Karpas-422 (cell line): ENCODE measurements around the gene MEG3. TPM values are rescaled to one million over a fixed set of nuclear protein-coding genes. Genes with fewer than 3 reads are reported as not detected.

Source experiments
- DNase-seq: peaks from one replicate; pipeline ENCODE4 v3.0.0-alpha.2; 2015
- H2AFZ ChIP-seq: fragments of 200-600 bp; sonication (generic); 2 replicates; pipeline ENCODE4 v1.6.1; 2014; ENCODE audit warnings: antibody characterized with exemption, low read length, mixed read lengths
- H3K27ac ChIP-seq: fragments of 200-600 bp; sonication (generic); 2 replicates; pipeline ENCODE4 v1.5.1; 2014; ENCODE audit warnings: mild to moderate bottlenecking, low read length, moderate library complexity
- H3K27me3 ChIP-seq: fragments of 200-600 bp; sonication (generic); 2 replicates; pipeline ENCODE4 v1.6.1; 2014; ENCODE audit warnings: low read length, mixed read lengths
- H3K36me3 ChIP-seq: fragments of 200-600 bp; sonication (generic); 2 replicates; pipeline ENCODE4 v1.6.1; 2014; ENCODE audit warnings: low read length, mixed read lengths; ENCODE audit not compliant: insufficient read depth
- H3K4me1 ChIP-seq: fragments of 200-600 bp; sonication (generic); 2 replicates; pipeline ENCODE4 v1.6.1; 2014; ENCODE audit warnings: mild to moderate bottlenecking, low read length, mixed read lengths
- H3K4me2 ChIP-seq: fragments of 200-600 bp; sonication (generic); 2 replicates; pipeline ENCODE4 v1.6.1; 2014; ENCODE audit warnings: low read length, low read depth, mild to moderate bottlenecking; ENCODE audit not compliant: poor library complexity, severe bottlenecking
- H3K4me3 ChIP-seq: fragments of 200-600 bp; sonication (generic); 2 replicates; pipeline ENCODE4 v1.5.1; 2014; ENCODE audit warnings: mild to moderate bottlenecking, antibody characterized with exemption, low read length, mixed read lengths
- H3K79me2 ChIP-seq: fragments of 200-600 bp; sonication (generic); 2 replicates; pipeline ENCODE4 v1.6.1; 2014; ENCODE audit warnings: mild to moderate bottlenecking, low read length, mixed read lengths
- H3K9ac ChIP-seq: fragments of 200-600 bp; sonication (generic); 2 replicates; pipeline ENCODE4 v1.6.0; 2014; ENCODE audit warnings: low read length
- H3K9me2 ChIP-seq: fragments of 200-600 bp; sonication (generic), shearing (Covaris generic); replicated peaks from 2 replicates; pipeline ENCODE4 v1.6.0; 2014; ENCODE audit warnings: mild to moderate bottlenecking, low read length, moderate library complexity; ENCODE audit not compliant: insufficient read depth
- H3K9me3 ChIP-seq: fragments of 300-700, 200-600 bp; sonication (generic); 2 replicates; pipeline ENCODE4 v1.6.1; 2014; ENCODE audit warnings: low read length, mixed read lengths
- H4K20me1 ChIP-seq: fragments of 200-600 bp; sonication (generic); 2 replicates; pipeline ENCODE4 v1.6.1; 2014; ENCODE audit warnings: mild to moderate bottlenecking, antibody characterized with exemption, low read length, low read depth; ENCODE audit not compliant: insufficient read depth
- total RNA-seq: library from RNA; depleted of rRNA; stranded (reverse); fragments of >200 nt; shearing (Covaris generic); gene quantifications from 2 replicates; pipeline ENCODE4 v1.2.3, GENCODE V29; 2014; ENCODE audit warnings: low replicate concordance

MEG3 gene
- total RNA-seq, 1 experiment from 2014 or later: not detected

GRCh38 chr14:100868621-100869370, 42.9 kb downstream of the MEG3 start:
- no peaks in the 10 kb centered on the region for H3K9me3 ChIP-seq
- H3K9ac ChIP-seq: no peak overlapping the region
- H2AFZ ChIP-seq: no peak overlapping the region
- H3K9me2 ChIP-seq: no peaks in the 10 kb centered on the region
- H3K27ac ChIP-seq: no peak overlapping the region
- H3K36me3 ChIP-seq: no peaks in the 10 kb centered on the region
- no peaks in the 10 kb centered on the region for H4K20me1 ChIP-seq
- H3K79me2 ChIP-seq: no peaks in the 10 kb centered on the region
- no peak for DNase-seq
- H3K27me3 ChIP-seq: no peaks in the 10 kb centered on the region
- no peak overlapping the region for H3K4me2 ChIP-seq
- no peak overlapping the region for H3K4me3 ChIP-seq
- H3K4me1 ChIP-seq: no peaks in the 10 kb centered on the region

- Histone ChIP-seq H3K27me3 (no peaks in the 10 kb centered on the region), H3K36me3 (no peaks in the 10 kb centered on the region), H2AFZ (no peak overlapping the region), H3K27ac (no peak overlapping the region), H4K20me1 (no peaks in the 10 kb centered on the region), H3K4me3 (no peak overlapping the region), H3K79me2 (no peaks in the 10 kb centered on the region), H3K4me2 (no peak overlapping the region), H3K4me1 (no peaks in the 10 kb centered on the region), H3K9ac (no peak overlapping the region), H3K9me3 (no peaks in the 10 kb centered on the region), H3K9me2 (no peaks in the 10 kb centered on the region)
- DNase-seq: no peak
Observed at GRCh38 chr14:100871234-100872186, 45.6 kb downstream of the MEG3 start.

- Histone ChIP-seq H2AFZ (no peak overlapping the region), H3K9me2 (no peaks in the 10 kb centered on the region), H3K4me2 (no peak overlapping the region)
Observed at GRCh38 chr14:100872259-100873095, 46.6 kb downstream of the MEG3 start.

GRCh38 chr14:100873096-100873482, 47.2 kb downstream of the MEG3 start:
- no peaks in the 10 kb centered on the region for H3K36me3 ChIP-seq
- H3K4me1 ChIP-seq: no peaks in the 10 kb centered on the region
- DNase-seq: no peak
- no peaks in the 10 kb centered on the region for H3K27me3 ChIP-seq
- H2AFZ ChIP-seq: no peak overlapping the region
- no peak overlapping the region for H3K4me2 ChIP-seq
- no peaks in the 10 kb centered on the region for H3K9me3 ChIP-seq
- no peak overlapping the region for H3K4me3 ChIP-seq
- H3K9me2 ChIP-seq: no peaks in the 10 kb centered on the region
- H3K9ac ChIP-seq: no peak overlapping the region
- no peaks in the 10 kb centered on the region for H3K79me2 ChIP-seq
- no peaks in the 10 kb centered on the region for H4K20me1 ChIP-seq
- no peak overlapping the region for H3K27ac ChIP-seq

More at GRCh38 chr14:100872259-100873095, 46.6 kb downstream of the MEG3 start:
- Histone ChIP-seq H3K4me1 (no peaks in the 10 kb centered on the region), H3K4me3 (no peak overlapping the region), H3K9me3 (no peaks in the 10 kb centered on the region), H3K9ac (no peak overlapping the region), H3K27me3 (no peaks in the 10 kb centered on the region), H4K20me1 (no peaks in the 10 kb centered on the region), H3K36me3 (no peaks in the 10 kb centered on the region), H3K27ac (no peak overlapping the region), H3K79me2 (no peaks in the 10 kb centered on the region)
- DNase-seq: no peak

- no peak for DNase-seq
- no peak overlapping the region for H3K27ac ChIP-seq
- no peaks in the 10 kb centered on the region for H3K9me3 ChIP-seq
Observed at GRCh38 chr14:100874051-100874410, 48.1 kb downstream of the MEG3 start.

GRCh38 chr14:100874411-100875091, 48.6 kb downstream of the MEG3 start:
- Histone ChIP-seq H3K27me3 (no peaks in the 10 kb centered on the region), H3K79me2 (no peaks in the 10 kb centered on the region), H3K9me3 (no peaks in the 10 kb centered on the region), H3K4me1 (no peaks in the 10 kb centered on the region), H3K36me3 (no peaks in the 10 kb centered on the region), H3K4me3 (no peak overlapping the region), H2AFZ (no peak overlapping the region), H3K4me2 (no peak overlapping the region), H3K27ac (no peak overlapping the region), H3K9me2 (no peaks in the 10 kb centered on the region), H4K20me1 (no peaks in the 10 kb centered on the region), H3K9ac (no peak overlapping the region)
- DNase-seq: no peak

More at GRCh38 chr14:100874051-100874410, 48.1 kb downstream of the MEG3 start:
- H3K4me2 ChIP-seq: no peak overlapping the region
- H3K4me3 ChIP-seq: no peak overlapping the region
- H3K27me3 ChIP-seq: no peaks in the 10 kb centered on the region
- no peaks in the 10 kb centered on the region for H3K9me2 ChIP-seq
- no peaks in the 10 kb centered on the region for H3K79me2 ChIP-seq
- H3K9ac ChIP-seq: no peak overlapping the region
- H2AFZ ChIP-seq: no peak overlapping the region
- no peaks in the 10 kb centered on the region for H3K36me3 ChIP-seq
- no peaks in the 10 kb centered on the region for H3K4me1 ChIP-seq
- no peaks in the 10 kb centered on the region for H4K20me1 ChIP-seq

- no peaks in the 10 kb centered on the region for H3K79me2 ChIP-seq
- no peaks in the 10 kb centered on the region for H3K9me2 ChIP-seq
- no peak overlapping the region for H3K4me2 ChIP-seq
- no peak overlapping the region for H3K27ac ChIP-seq
- no peak for DNase-seq
- no peak overlapping the region for H3K4me3 ChIP-seq
- no peaks in the 10 kb centered on the region for H3K9me3 ChIP-seq
- no peak overlapping the region for H2AFZ ChIP-seq
- no peaks in the 10 kb centered on the region for H3K36me3 ChIP-seq
- H3K27me3 ChIP-seq: no peaks in the 10 kb centered on the region
- H4K20me1 ChIP-seq: no peaks in the 10 kb centered on the region
- H3K4me1 ChIP-seq: no peaks in the 10 kb centered on the region
- no peak overlapping the region for H3K9ac ChIP-seq
Observed at GRCh38 chr14:100875126-100875525, 49.2 kb downstream of the MEG3 start.
